Type B pancreatic cell (in vitro differentiated cells): ENCODE data around the gene SCN10A. TPM values are rescaled to one million over a fixed set of nuclear protein-coding genes. Genes with fewer than 3 reads are reported as not detected.

Experiments
- DNase-seq: peaks from one replicate; pipeline ENCODE4 v3.0.0; 2021; ENCODE audit warnings: mixed read lengths; ENCODE audit not compliant: unreplicated experiment; ENCODE audit errors: extremely low spot score
- H3K27ac Mint-ChIP-seq: 2 replicates; pipeline ENCODE4 v1.8.0; 2021; ENCODE audit warnings: mild to moderate bottlenecking, mixed read lengths
- H3K27me3 Mint-ChIP-seq: 2 replicates; pipeline ENCODE4 v1.8.0; 2021; ENCODE audit warnings: mixed read lengths
- H3K36me3 Mint-ChIP-seq: 2 replicates; pipeline ENCODE4 v1.8.0; 2021; ENCODE audit warnings: mixed read lengths
- H3K4me1 Mint-ChIP-seq: one replicate; pipeline ENCODE4 v1.8.0; 2021; ENCODE audit warnings: mixed read lengths; ENCODE audit not compliant: unreplicated experiment
- H3K4me3 Mint-ChIP-seq: 2 replicates; pipeline ENCODE4 v1.8.0; 2021; ENCODE audit warnings: mild to moderate bottlenecking, mixed read lengths
- H3K9me3 Mint-ChIP-seq: 2 replicates; pipeline ENCODE4 v1.8.0; 2021; ENCODE audit warnings: mixed read lengths
- total RNA-seq: library from RNA; stranded (reverse); gene quantifications from 2 replicates; pipeline ENCODE4 v1.2.1, GENCODE V29; 2021; ENCODE audit warnings: low replicate concordance
- TF ChIP-seq, protein P1 (sequence below): fragments of 200-600 bp; sonication (generic); conservative IDR thresholded peaks from 2 replicates; pipeline ENCODE4 v1.5.0; 2021; ENCODE audit warnings: antibody characterized with exemption, mild to moderate bottlenecking

SCN10A gene
- total RNA-seq, 1 donor from 2014 or later, result not detected

DNA sequence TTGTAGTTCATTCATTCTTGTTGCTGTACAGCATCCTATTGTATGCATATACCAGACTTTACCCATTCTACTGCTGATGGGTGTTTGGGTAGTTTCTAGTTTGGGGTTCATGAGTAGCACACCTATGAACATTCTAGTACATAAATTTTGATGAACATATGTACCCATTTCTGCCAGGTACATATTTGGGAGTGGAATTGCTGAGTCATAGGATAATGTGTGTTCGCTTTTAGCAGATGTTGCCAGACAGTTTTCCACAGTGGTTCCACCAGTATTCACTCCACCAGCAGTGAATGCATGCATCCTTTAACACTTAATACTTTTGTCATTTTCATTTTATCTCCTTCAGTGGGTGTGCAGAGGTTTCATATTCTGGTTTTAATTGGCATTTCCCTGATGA lies 163.1 kb downstream of the SCN10A start:
- no peak for DNase-seq
- TF ChIP-seq, protein P1, sequence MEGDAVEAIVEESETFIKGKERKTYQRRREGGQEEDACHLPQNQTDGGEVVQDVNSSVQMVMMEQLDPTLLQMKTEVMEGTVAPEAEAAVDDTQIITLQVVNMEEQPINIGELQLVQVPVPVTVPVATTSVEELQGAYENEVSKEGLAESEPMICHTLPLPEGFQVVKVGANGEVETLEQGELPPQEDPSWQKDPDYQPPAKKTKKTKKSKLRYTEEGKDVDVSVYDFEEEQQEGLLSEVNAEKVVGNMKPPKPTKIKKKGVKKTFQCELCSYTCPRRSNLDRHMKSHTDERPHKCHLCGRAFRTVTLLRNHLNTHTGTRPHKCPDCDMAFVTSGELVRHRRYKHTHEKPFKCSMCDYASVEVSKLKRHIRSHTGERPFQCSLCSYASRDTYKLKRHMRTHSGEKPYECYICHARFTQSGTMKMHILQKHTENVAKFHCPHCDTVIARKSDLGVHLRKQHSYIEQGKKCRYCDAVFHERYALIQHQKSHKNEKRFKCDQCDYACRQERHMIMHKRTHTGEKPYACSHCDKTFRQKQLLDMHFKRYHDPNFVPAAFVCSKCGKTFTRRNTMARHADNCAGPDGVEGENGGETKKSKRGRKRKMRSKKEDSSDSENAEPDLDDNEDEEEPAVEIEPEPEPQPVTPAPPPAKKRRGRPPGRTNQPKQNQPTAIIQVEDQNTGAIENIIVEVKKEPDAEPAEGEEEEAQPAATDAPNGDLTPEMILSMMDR, result no peak
- Mint-ChIP-seq H3K4me3 (no peak overlapping the region), H3K36me3 (no peaks in the 10 kb centered on the region), H3K9me3 (no peaks in the 10 kb centered on the region), H3K4me1 (peaks cover 7% of the 10 kb centered on the region), H3K27ac (no peak overlapping the region), H3K27me3 (peaks cover 36% of the 10 kb centered on the region)

DNA sequence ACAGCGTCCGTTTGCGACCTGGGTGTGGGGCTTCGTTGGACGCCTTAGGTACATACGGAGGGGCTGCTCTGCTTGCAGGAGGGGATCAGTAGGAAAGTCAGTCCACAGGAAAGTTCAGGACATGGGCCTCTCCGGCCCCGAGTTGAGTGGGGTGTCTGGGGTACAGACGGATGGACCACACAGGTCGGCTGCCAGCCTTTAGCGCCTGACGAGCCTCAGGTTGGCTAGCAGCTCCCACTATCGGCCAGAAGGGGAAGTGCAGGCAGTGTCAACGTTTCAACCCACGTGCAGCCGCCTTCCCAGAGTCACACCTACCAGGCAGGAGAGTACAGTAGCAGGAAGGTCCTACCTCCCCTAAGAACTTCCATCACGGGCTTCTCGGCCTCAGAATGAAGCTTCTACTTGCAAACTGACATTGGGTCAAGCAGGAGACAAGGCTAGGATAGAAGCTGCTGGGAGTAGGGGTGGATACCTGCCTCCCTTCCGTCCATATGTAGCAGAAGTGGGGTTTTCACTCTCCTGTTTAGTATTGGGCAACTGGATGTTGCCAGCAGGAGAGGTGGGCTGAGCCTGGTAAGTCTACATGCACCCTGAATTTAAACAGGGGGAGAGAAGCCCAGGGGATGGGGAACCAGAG lies 164.7 kb downstream of the SCN10A start:
- Mint-ChIP-seq H3K36me3 (no peaks in the 10 kb centered on the region), H3K4me3 (no peak overlapping the region), H3K27ac (no peak overlapping the region), H3K4me1 (peaks cover 7% of the 10 kb centered on the region), H3K27me3 (peaks cover 24% of the 10 kb centered on the region), H3K9me3 (no peaks in the 10 kb centered on the region)
- TF ChIP-seq, protein P1, result peak; percentile 95
- no peak for DNase-seq

- Mint-ChIP-seq H3K4me1 (peaks cover under 1% of the 10 kb centered on the region), H3K9me3 (no peaks in the 10 kb centered on the region), H3K27ac (no peak overlapping the region), H3K27me3 (peaks cover 17% of the 10 kb centered on the region), H3K36me3 (no peaks in the 10 kb centered on the region), H3K4me3 (no peak overlapping the region)
- DNase-seq, result no peak
- TF ChIP-seq, protein P1, result no peak
These were observed 165.6 kb downstream of the SCN10A start for GRCh38 chr3:38650248-38650951.

DNA sequence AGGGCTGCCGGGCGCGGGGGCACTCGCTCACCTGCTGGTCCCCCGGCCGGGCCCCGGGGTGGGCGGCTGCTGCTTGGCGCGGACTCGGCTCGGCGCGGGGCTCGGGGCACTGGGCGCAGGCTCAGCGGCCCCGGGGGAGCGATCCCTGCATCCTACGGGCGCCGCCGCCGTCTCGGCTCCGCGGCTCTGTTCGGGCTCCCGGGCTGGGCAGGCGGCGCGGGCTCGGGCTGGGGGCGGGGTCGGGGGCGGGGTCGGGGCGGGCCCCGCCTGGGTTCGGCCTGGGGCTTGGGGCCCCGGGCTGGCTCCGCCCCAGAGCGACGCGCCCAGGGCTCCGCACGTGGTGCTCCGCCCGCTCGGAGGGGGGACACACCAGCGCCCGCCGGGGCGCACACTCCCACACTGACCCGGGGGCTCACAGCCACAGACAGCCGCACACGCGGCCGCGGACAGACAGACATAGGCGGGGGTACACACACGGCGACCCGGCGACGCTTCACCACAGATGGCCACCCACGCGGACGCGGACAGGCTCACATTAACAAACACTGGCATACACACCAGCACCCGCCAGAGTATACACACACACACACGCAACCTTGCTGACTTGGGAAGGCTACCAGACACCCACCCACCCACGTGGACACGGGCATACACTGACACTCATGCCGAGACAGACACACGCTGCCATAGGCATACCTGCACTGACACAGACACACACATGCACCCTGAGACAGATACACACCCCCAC lies 166.3 kb downstream of the SCN10A start, which contains the start of gene SCN5A:
TSS of gene SCN5A (minus strand) at position 188 of the 748 bp plus-strand sequence. CDS start 16,380 bp downstream, outside the sequence.
- TF ChIP-seq, protein P1, result no peak
- no peak within 1 kb of the TSS for H3K4me3 Mint-ChIP-seq
- H3K36me3 Mint-ChIP-seq, result no peaks in the 10 kb centered on the region
- H3K4me1 Mint-ChIP-seq, result no peaks in the 10 kb centered on the region
- no peaks in the 10 kb centered on the region for H3K9me3 Mint-ChIP-seq
- no peak within 1 kb of the TSS for H3K27ac Mint-ChIP-seq
- H3K27me3 Mint-ChIP-seq, result peaks cover 16% of the 10 kb centered on the region
- DNase-seq, result no peak

GRCh38 chr3:38648659-38649499 lies 167.1 kb downstream of the SCN10A start:
- TF ChIP-seq, protein P1, result no peak
- H3K4me1 Mint-ChIP-seq, result no peaks in the 10 kb centered on the region
- no peak for DNase-seq
- no peak overlapping the region for H3K4me3 Mint-ChIP-seq
- peaks cover 22% of the 10 kb centered on the region for H3K27me3 Mint-ChIP-seq
- H3K36me3 Mint-ChIP-seq, result no peaks in the 10 kb centered on the region
- H3K9me3 Mint-ChIP-seq, result no peaks in the 10 kb centered on the region
- H3K27ac Mint-ChIP-seq, result no peak overlapping the region
